Fibroblast of pulmonary artery (primary cell): ENCODE results near the gene PPP1R1B.

ENCODE experiments used
- DNase-seq: peaks from one replicate; pipeline ENCODE4 v3.0.0-alpha.2; 2010; ENCODE audit warnings: low read depth
- H3K4me3 ChIP-seq: replicated peaks from 2 replicates; pipeline ENCODE4 v1.5.1; 2011; ENCODE audit warnings: low read depth, mild to moderate bottlenecking, control low read depth, low read length, moderate library complexity
- CTCF ChIP-seq: IDR thresholded peaks from 2 replicates; pipeline ENCODE4 v1.5.1; 2011; ENCODE audit warnings: mild to moderate bottlenecking, control low read depth, low read length, inconsistent platforms; ENCODE audit errors: missing control alignments

Gene PPP1R1B

GRCh38 chr17:39600997-39601597, 25.7 kb upstream of the PPP1R1B start:
- no peak for DNase-seq
- no peak overlapping the region for H3K4me3 ChIP-seq
- no peak for TF ChIP-seq CTCF

GRCh38 chr17:39601758-39602532, 24.8 kb upstream of the PPP1R1B start:
- no peak for TF ChIP-seq CTCF
- no peak for DNase-seq
- no peak overlapping the region for H3K4me3 ChIP-seq

- no peak overlapping the region for H3K4me3 ChIP-seq
- TF ChIP-seq CTCF = no peak
- DNase-seq = no peak
Measured at GRCh38 chr17:39602533-39603303, 24.0 kb upstream of the PPP1R1B start.

GRCh38 chr17:39603304-39604016, 23.3 kb upstream of the PPP1R1B start:
- no peak for DNase-seq
- no peak for TF ChIP-seq CTCF
- no peak overlapping the region for H3K4me3 ChIP-seq

GRCh38 chr17:39604911-39605491, 21.8 kb upstream of the PPP1R1B start:
- TF ChIP-seq CTCF = no peak
- H3K4me3 ChIP-seq = no peak overlapping the region
- DNase-seq = no peak

- no peak for DNase-seq
- no peak overlapping the region for H3K4me3 ChIP-seq
- TF ChIP-seq CTCF = no peak
Measured at GRCh38 chr17:39605492-39606433, 21.0 kb upstream of the PPP1R1B start.
